ENCODE results near the gene CADPS. TPM values are rescaled to one million over a fixed set of nuclear protein-coding genes. Genes with fewer than 3 reads are reported as not detected.

CADPS gene
- total RNA-seq, 1 experiment from 2014 or later, result not detected

- intact Hi-C loops (cut with micrococcal nuclease; ENCODE audit: unreplicated experiment), result no loop called here
- in situ Hi-C loops (cut with HindIII; ENCODE audit: low pct_unique_long_range_greater_than_20kb, low sequenced_read_pairs), result no loop called here
- H3K9me3 ChIP-seq (ENCODE audit: control insufficient read depth, insufficient read depth, low read depth, low read length), result no peaks in the 10 kb centered on the region
- CTCF ChIA-PET, result no interaction called here
- TF ChIP-seq CTCF (IDR thresholded peaks at IDR 0.05) (no peak), POLR2AphosphoS5 (IDR thresholded peaks at IDR 0.05; ENCODE audit: low read depth, low read length) (no peak), TCF7L2 (IDR thresholded peaks at IDR 0.05; ENCODE audit: low read depth, low read length) (no peak), SIN3A (IDR thresholded peaks at IDR 0.05; ENCODE audit: borderline replicate concordance, insufficient read depth, low read depth, low read length) (no peak), REST (IDR thresholded peaks at IDR 0.05; ENCODE audit: insufficient read depth in 1 of 2, low read depth in 2 of 2, low read length in 1 of 2) (no peak)
- DNase-seq (ENCODE audit: low read depth, low spot score) (no peak), ATAC-seq (no peak)
- no peak overlapping the region for H3K27ac ChIP-seq (ENCODE audit: low read length)
- H3K4me1 ChIP-seq (ENCODE audit: control insufficient read depth, insufficient read depth, low read length), result no peaks in the 10 kb centered on the region
- BruUV-seq (replicated peaks), result no TSS peak
- no peak overlapping the region for H3K4me3 ChIP-seq (ENCODE audit: low read depth in 2 of 2, low read length in 2 of 2)
- H3K27me3 ChIP-seq (ENCODE audit: control insufficient read depth, insufficient read depth, low read length), result no peaks in the 10 kb centered on the region
- POLR2A ChIA-PET, result no interaction called here
- H3K36me3 ChIP-seq (ENCODE audit: control insufficient read depth, insufficient read depth, low read length), result no peaks in the 10 kb centered on the region
Observed at GRCh38 chr3:62761711-62762110, 113.5 kb downstream of the CADPS start.

- no peak for TF ChIP-seq SIN3A (IDR thresholded peaks at IDR 0.05; ENCODE audit: borderline replicate concordance, insufficient read depth, low read depth, low read length)
- TF ChIP-seq CTCF (IDR thresholded peaks at IDR 0.05), result no peak
- TF ChIP-seq TCF7L2 (IDR thresholded peaks at IDR 0.05; ENCODE audit: low read depth, low read length), result no peak
- POLR2A ChIA-PET, result no interaction called here
- ATAC-seq (no peak), DNase-seq (ENCODE audit: low read depth, low spot score) (no peak)
- intact Hi-C loops (cut with micrococcal nuclease; ENCODE audit: unreplicated experiment), result no loop called here
- Histone ChIP-seq H3K36me3 (ENCODE audit: control insufficient read depth, insufficient read depth, low read length) (no peaks in the 10 kb centered on the region), H3K27ac (ENCODE audit: low read length) (no peak overlapping the region), H3K27me3 (ENCODE audit: control insufficient read depth, insufficient read depth, low read length) (no peaks in the 10 kb centered on the region), H3K9me3 (ENCODE audit: control insufficient read depth, insufficient read depth, low read depth, low read length) (no peaks in the 10 kb centered on the region), H3K4me1 (ENCODE audit: control insufficient read depth, insufficient read depth, low read length) (no peaks in the 10 kb centered on the region), H3K4me3 (ENCODE audit: low read depth in 2 of 2, low read length in 2 of 2) (no peak overlapping the region)
- no TSS peak for BruUV-seq (replicated peaks)
- CTCF ChIA-PET, result no interaction called here
- in situ Hi-C loops (cut with HindIII; ENCODE audit: low pct_unique_long_range_greater_than_20kb, low sequenced_read_pairs), result no loop called here
Observed at GRCh38 chr3:62761311-62761710, 113.9 kb downstream of the CADPS start.
